ENCODE measurements around the gene SHD.
A peak's percentile ranks its signal among the peaks of the same experiment; 100 is the strongest.
"Not testable (repeated sequence)": the region's sequence is repeated elsewhere in the genome, so short reads cannot be mapped to it uniquely, and the experiment has no call there.

SHD gene

DNA sequence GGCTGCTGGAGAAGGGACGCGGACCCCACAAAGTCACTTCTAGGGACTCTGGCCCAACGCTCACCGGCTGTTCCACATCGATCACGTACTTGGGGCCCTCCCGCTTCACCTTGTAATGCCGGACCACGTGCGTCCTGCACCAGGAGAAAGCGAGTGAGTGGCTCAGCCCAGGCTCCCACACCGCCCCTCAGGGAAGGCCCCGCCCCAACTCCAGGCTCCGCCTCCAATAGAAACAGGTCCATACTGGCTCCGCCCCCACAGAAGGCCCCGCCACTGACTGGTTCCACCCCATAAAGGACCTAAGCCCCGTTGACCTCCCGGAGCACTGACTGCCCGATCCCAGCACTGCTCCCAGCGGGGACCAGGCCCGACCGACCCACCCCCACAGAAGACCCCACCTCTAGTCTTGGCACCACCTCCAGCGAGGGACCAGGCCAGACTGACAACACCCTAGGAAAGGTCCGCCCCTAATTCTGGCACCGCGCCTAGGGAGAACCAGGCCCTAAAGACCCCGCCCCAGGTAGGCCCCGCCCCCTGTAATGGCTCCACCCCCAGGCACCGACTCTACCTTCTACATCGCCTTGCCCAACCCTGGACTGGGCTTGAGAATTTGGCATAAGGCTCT is 48.3 kb downstream of the SHD start:
- peak; percentile 36 for DNase-seq (ENCODE audit: low read depth)

GRCh38 chr19:4327877-4328242 is 48.8 kb downstream of the SHD start:
- DNase-seq (ENCODE audit: low read depth): no peak

GRCh38 chr19:4328243-4328990 is 49.4 kb downstream of the SHD start:
- DNase-seq (ENCODE audit: low read depth): peak; percentile 91

DNA sequence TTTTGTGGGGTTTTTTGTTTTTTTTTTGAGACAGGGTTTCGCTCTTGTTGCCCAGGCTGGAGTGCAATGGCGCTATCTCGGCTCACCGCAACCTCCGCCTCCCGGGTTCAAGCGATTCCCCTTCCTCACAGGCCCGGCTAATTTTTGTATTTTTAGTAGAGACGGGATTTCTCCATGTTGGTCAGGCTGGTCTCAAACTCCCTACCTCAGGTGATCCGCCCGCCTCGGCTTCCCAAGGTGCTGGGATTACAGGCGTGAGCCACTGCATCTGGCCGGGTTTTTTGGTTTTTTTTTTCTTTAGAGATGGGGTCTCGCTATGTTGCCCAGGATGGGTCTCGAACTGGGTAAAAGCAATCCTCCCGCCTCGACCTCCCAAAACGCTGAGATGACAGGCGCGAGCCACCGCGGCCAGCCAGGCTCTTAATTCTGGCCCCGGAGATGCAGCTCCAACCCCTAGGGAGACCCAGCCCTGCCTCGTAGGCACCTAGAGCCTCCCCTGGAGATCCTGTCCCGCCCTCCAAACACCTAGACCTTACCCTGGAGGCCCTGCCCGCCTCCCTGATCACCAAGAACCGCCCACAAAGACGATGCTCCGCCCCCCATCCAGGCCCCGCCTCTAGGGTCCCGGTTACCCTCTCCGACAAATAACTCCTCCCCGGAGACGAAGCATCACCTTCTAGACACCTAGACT is 50.1 kb downstream of the SHD start:
- not testable (repeated sequence) for DNase-seq (ENCODE audit: low read depth)

- no peak for DNase-seq (ENCODE audit: low read depth)
Measured at GRCh38 chr19:4329858-4330257, 50.8 kb downstream of the SHD start.

GRCh38 chr19:4334929-4335570 is 56.0 kb downstream of the SHD start:
- no peak for DNase-seq (ENCODE audit: low read depth)

- DNase-seq (ENCODE audit: low read depth): no peak
Measured at GRCh38 chr19:4337906-4338440, 58.9 kb downstream of the SHD start.

- DNase-seq (ENCODE audit: low read depth): no peak
Measured at GRCh38 chr19:4338441-4339355, 59.6 kb downstream of the SHD start, which contains the start of gene STAP2. Gene STAP2 (minus strand): TSS chr19:4338827. CDS start chr19:4338753, 74 bp downstream.
